NCI-H187 treated with DMSO at 0.1 percent for 48 hours (cell line): ENCODE measurements around the gene DOCK3.
"Not testable (repeated sequence)": the region's sequence is repeated elsewhere in the genome, so short reads cannot be mapped to it uniquely, and the experiment has no call there.

Experiments used
- DNase-seq: peaks from one replicate; lab custom pipeline; 2025; lab: John Stamatoyannopoulos, UW

The DOCK3 gene

DNA sequence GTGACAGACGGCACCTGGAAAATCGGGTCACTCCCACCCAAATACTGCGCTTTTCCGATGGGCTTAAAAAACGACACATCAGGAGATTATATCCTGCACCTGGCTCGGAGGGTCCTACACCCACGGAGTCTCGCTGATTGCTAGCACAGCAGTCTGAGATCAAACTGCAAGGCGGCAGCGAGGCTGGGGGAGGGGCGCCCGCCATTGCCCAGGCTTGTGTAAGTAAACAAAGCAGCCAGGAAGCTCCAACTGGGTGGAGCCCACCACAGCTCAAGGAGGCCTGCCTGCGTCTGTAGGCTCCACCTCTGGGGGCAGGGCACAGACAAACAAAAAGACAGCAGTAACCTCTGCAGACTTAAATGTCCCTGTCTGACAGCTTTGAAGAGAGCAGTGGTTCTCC is 524.6 kb downstream of the DOCK3 start:
- not testable (repeated sequence) for DNase-seq

DNA sequence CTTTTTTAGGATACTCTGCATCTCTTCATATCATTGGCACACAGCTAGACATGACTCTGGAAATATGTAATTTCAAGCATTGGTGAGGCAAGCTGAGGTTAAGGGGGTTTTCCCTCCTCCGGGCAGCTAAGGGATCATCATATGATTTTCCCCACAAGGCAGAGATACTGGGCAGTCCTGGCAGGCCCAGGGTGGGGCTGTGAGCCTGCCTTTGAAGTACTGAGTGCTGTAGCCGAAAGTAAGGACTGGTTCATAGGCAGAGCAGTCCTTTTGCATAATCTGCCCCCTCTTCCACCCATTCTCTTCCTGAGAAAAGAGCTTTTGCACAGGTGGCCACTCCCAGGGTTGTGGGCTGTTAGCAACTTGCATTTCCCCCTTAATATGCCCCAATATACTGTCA is 541.6 kb downstream of the DOCK3 start:
- no peak for DNase-seq

GRCh38 chr3:51221959-51222358 is 547.2 kb downstream of the DOCK3 start:
- no peak for DNase-seq

- no peak for DNase-seq
Measured at GRCh38 chr3:51224283-51224682, 549.6 kb downstream of the DOCK3 start.

DNA sequence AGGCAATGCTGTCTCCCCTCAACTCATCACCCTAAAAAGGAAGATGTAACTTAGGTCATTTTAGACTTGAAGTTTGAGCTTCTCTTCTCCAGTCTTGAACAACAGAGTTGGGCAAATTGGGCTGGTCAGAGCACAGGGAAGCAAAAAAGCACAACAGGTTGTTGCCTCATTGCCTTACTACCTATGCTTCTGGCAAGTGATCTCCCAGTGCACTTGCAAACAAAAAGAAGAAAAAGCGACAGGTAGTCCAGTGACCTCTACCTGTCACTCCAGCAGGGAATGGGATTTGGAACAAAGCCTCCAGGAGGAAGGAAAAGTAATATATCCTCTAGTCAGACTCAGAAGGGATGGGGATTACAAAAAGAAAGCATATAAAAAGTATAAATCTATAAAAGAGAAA is 550.1 kb downstream of the DOCK3 start:
- no peak for DNase-seq

- no peak for DNase-seq
Measured at GRCh38 chr3:51242939-51243338, 568.2 kb downstream of the DOCK3 start.

- no peak for DNase-seq
Measured at GRCh38 chr3:51243924-51244323, 569.2 kb downstream of the DOCK3 start.

- DNase-seq, result no peak
Measured at GRCh38 chr3:51245867-51246266, 571.1 kb downstream of the DOCK3 start.

- no peak for DNase-seq
Measured at GRCh38 chr3:51257870-51258269, 583.1 kb downstream of the DOCK3 start.

DNA sequence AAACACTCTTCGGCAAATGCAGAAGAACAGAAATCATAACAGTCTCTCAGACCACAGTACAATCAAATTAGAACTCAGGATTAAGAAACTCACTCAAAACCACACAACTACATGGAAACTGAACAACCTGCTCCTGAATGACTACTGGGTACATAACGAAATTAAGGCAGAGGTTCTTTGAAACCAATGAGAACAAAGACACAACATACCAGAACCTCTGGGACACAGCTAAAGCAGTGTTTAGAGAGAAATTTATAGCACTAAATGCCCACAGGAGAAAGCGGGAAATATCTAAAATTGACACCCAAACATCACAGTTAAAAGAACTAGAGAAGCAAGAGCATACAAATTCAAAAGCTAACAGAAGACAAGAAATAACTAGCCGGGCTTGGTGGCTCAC is 589.4 kb downstream of the DOCK3 start:
- DNase-seq, result not testable (repeated sequence)

GRCh38 chr3:51268132-51268531 is 593.4 kb downstream of the DOCK3 start:
- DNase-seq, result no peak

GRCh38 chr3:51269466-51269865 is 594.7 kb downstream of the DOCK3 start:
- DNase-seq, result no peak

DNA sequence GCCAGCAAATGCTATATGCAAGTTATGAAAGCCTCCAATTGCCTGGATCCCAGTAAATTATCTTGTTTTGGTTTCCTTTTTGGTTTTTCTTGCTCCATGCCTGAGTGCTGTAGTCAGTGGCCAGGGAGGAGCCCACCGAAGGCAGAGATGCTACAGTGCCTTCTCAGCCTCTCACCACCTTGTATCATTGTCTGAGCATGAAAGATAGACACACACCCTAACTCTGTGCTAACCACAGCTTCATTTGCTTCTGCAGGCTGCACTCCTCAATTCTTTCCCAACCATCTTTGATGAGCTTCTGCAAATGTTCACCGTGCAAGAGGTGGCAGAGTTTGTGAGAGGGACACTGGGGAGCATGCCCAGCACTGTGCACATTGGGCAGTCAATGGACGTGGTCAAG is 595.8 kb downstream of the DOCK3 start:
- DNase-seq, result no peak

DNA sequence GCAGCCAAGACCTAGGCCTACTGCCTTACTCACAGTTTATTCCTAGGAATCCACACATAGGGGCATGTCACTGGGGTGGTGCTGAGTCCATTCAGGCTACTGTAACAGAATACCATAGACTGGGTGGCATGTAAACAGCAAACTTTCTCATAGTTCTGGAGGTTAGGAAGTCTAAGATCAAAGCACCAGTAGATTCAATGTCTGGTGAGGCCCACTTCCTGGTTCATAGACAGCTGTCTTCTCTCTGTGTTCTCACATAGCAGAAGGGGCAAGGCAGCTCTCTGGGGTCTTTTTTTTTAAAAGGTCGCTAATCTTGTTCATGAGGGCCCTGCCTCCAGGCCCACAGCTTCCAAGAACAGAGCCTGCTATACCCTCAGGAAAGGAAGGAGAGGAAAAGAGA is 596.4 kb downstream of the DOCK3 start:
- DNase-seq, result no peak

GRCh38 chr3:51274052-51274451 is 599.3 kb downstream of the DOCK3 start:
- DNase-seq, result no peak

- DNase-seq, result no peak
Measured at GRCh38 chr3:51275111-51275805, 600.5 kb downstream of the DOCK3 start.

GRCh38 chr3:51276046-51276445 is 601.3 kb downstream of the DOCK3 start:
- no peak for DNase-seq

- DNase-seq, result no peak
Measured at GRCh38 chr3:51279448-51279847, 604.7 kb downstream of the DOCK3 start.

GRCh38 chr3:51280176-51280575 is 605.4 kb downstream of the DOCK3 start:
- no peak for DNase-seq

GRCh38 chr3:51282931-51283330 is 608.2 kb downstream of the DOCK3 start:
- DNase-seq, result no peak

DNA sequence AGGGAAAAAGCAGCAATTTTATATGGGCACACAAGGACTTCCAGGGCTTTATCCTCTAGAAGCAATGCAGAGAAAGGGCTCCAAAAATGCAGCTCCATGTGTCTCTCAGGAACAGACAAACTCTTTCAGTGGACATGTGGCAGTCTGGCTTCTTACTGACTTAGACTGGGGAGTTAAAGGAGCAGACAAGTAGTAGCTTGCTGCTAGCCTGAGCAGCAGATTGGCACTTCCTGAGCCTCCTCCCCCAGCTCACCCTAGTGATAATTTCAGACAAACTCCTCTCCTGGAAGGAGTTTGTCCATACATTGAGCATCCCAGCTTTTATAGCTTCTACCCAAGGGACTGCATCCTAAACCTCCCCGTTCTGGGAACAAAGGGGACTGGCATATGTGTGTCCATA is 608.7 kb downstream of the DOCK3 start:
- no peak for DNase-seq

DNA sequence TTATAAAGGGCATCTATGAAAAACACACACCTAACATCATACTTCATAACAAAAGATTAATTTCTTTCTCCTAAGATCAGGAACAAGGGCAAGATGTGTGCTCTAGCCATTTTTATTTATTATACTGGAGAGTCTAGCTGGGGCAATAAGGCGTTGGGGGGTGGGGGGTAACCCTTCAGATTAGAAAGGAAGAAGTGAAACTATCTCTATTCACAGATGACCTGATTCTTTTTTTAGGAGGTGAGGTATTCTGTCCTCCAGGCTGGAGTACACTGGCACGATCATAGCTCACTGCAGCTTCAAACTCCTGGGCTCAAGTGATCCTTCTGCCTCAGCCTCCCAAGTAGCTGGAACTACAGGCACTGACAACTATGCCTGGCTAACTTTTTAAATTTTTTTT is 620.9 kb downstream of the DOCK3 start:
- DNase-seq, result no peak

DNA sequence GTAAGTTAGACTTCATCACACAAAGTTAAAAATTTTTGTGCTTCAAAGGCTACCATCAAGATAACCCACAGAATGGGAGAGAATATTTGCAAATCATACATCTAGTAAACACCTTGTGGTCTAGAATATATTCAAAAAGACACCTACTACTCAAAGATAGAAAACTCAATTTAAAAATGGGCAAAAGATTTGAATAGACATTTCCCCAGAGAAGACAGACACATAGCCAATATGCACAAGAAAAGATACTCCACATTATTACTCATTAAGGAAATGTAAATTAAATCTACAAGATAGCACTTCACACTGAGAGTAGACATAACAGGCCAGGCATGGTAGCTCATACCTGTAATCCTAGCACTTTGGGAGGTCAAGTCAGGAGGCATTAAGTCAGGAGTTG is 622.6 kb downstream of the DOCK3 start:
- no peak for DNase-seq

DNA sequence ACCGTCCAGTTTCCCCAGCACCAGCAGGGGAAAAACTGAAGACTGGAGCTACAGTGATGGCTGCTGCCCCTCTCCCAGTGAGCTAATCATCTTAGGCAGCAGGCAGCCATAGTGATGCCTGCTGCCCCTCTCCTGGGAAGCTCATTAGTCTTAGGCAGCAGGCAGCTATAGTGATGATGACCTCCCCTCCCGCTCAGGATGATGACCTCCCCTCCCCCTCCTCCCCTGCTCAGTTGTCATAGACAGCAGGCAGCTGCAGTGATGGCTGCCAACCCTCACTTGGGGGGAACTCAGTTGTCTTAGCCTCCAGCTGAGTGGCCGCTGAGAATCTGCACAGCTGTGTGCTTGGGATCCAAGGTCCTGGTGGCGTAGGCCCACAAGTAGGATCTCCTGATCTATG is 629.5 kb downstream of the DOCK3 start:
- DNase-seq, result no peak

DNA sequence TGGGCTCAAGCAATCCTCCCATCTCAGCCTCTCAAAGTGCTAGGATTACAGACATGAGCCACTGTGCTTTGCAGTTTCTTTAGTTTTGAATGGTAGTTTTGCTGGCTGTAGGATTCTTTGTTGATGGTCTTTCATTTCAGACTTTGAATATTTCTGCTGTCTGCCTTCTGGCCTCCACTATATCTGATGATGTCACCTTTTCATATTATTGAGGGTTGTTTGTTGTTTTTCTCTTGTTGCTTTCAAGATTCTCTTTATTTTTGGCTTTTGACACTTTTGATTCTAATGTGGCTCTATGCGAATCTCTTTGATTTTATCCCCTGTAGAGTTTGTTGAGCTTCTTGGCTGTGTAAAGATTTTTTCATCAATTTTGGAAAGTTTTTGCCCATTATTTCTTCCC is 631.4 kb downstream of the DOCK3 start:
- DNase-seq, result no peak
